GM21825 (cell line): ENCODE results near the gene RCOR1.

Experiments
- ATAC-seq: cut with Tn5 transposase; IDR thresholded peaks from one replicate; pipeline ENCODE4 v1.9.1; 2021; ENCODE audit warnings: mild to moderate bottlenecking, moderate library complexity; ENCODE audit not compliant: unreplicated experiment

The RCOR1 gene

GRCh38 chr14:102770147-102771123 lies 178.0 kb downstream of the RCOR1 start:
- no peak for ATAC-seq

- ATAC-seq: no peak
Measured at GRCh38 chr14:102771144-102771543, 178.7 kb downstream of the RCOR1 start.

- ATAC-seq: no peak
Measured at GRCh38 chr14:102772781-102773570, 180.5 kb downstream of the RCOR1 start.

- ATAC-seq: peak; percentile 31
Measured at GRCh38 chr14:102774391-102775153, 182.1 kb downstream of the RCOR1 start.

GRCh38 chr14:102775855-102776760 lies 183.7 kb downstream of the RCOR1 start:
- no peak for ATAC-seq

GRCh38 chr14:102776761-102777710 lies 184.6 kb downstream of the RCOR1 start, which contains the start of gene TRAF3:
TSS of gene TRAF3 (plus strand) at chr14:102777449. CDS start at chr14:102870202, 92,753 bp downstream.
- peak; percentile 46 for ATAC-seq

- peak; percentile 6 for ATAC-seq
Measured at GRCh38 chr14:102777711-102778337, 185.4 kb downstream of the RCOR1 start.

- ATAC-seq: no peak
Measured at GRCh38 chr14:102778338-102779083, 186.1 kb downstream of the RCOR1 start.

GRCh38 chr14:102779084-102779462 lies 186.6 kb downstream of the RCOR1 start:
- ATAC-seq: no peak

GRCh38 chr14:102779574-102780315 lies 187.3 kb downstream of the RCOR1 start:
- no peak for ATAC-seq
